SK-N-MC (cell line): ENCODE results near the gene USP14.
"Not testable (repeated sequence)": the region's sequence is repeated elsewhere in the genome, so short reads cannot be mapped to it uniquely, and the experiment has no call there.

Experiments used
- DNase-seq: peaks from one replicate; pipeline ENCODE4 v3.0.0-alpha.2; 2011; ENCODE audit warnings: low read depth, low spot score
- H3K27ac ChIP-seq: fragments of 200-600 bp; sonication (generic); 2 replicates; pipeline ENCODE4 v1.5.1; 2016; ENCODE audit warnings: mixed run types
- H3K36me3 ChIP-seq: fragments of 200-600 bp; sonication (generic); 2 replicates; pipeline ENCODE4 v1.6.1; 2017; ENCODE audit warnings: antibody characterized with exemption, low read length, mixed read lengths; ENCODE audit not compliant: insufficient read depth
- H3K4me3 ChIP-seq: fragments of 200-600 bp; sonication (generic); 2 replicates; pipeline ENCODE4 v1.5.1; 2016
- H3K9ac ChIP-seq: fragments of 200-600 bp; sonication (generic); 2 replicates; pipeline ENCODE4 v1.8.0; 2017; ENCODE audit warnings: mixed run types, mixed read lengths; ENCODE audit not compliant: insufficient read length
- H3K9me3 ChIP-seq: fragments of 200-600 bp; sonication (generic); 2 replicates; pipeline ENCODE4 v1.6.1; 2017; ENCODE audit warnings: low read depth, mild to moderate bottlenecking, antibody characterized with exemption, low read length, moderate library complexity, mixed read lengths
- EZH2 ChIP-seq: fragments of 200-600 bp; sonication (generic); IDR thresholded peaks from one replicate; pipeline ENCODE4 v1.6.1; 2017; ENCODE audit warnings: antibody characterized with exemption
- FOXP2 ChIP-seq: optimal IDR thresholded peaks from 2 replicates; pipeline ENCODE3; 2011; ENCODE audit warnings: mild to moderate bottlenecking, moderate library complexity; ENCODE audit not compliant: insufficient read depth; ENCODE audit errors: extremely low read length, control extremely low read depth
- POLR2AphosphoS5 ChIP-seq: IDR thresholded peaks from 2 replicates; pipeline ENCODE4 v1.6.1; 2012; ENCODE audit warnings: mild to moderate bottlenecking, low read depth, low read length, borderline replicate concordance

Gene USP14

DNA sequence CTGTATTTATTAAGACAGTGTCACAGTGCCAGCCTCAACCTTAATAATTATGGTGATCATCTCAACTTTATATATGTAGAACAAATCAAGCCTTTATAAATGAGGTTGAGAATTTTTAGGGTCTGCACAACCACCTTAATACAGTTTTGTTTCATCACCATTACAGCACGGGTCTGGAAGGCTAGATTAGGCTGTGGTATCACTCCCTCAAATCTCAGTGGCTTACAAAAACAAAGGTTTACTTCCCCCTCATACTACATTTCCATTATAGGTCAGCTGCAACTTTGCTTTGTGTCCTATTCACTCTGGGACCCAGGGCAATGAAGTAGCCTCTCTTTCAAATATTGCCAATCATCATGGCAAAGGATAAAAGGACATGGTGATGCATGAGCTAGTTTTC is 23.3 kb upstream of the USP14 start:
- Histone ChIP-seq H3K9me3 (no peaks in the 10 kb centered on the region), H3K36me3 (no peaks in the 10 kb centered on the region), H3K9ac (no peak overlapping the region), H3K27ac (no peak overlapping the region), H3K4me3 (no peak overlapping the region)
- TF ChIP-seq POLR2AphosphoS5 (no peak), FOXP2 (no peak), EZH2 (no peak)
- no peak for DNase-seq

DNA sequence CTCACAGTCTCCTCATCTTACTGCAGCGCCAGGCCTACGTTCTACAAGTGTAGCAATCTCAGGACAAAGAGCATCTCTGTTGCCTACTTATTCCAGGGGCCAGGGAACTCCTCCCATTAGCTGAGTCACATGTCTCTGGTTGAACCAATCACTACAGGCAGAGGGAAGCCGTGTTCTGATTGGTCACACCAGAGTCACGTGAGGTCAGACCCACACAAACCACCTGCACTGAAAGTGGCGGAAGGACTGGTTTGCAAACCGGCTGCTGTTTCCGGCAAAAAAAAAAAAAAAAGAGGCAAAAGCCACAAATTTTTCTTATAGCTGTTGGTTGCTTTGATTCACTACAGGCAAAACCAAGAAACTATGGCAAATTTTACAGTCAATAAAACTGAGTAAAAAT is 21.9 kb upstream of the USP14 start:
- no peak overlapping the region for H3K27ac ChIP-seq
- no peaks in the 10 kb centered on the region for H3K36me3 ChIP-seq
- TF ChIP-seq EZH2 = no peak
- no peak for TF ChIP-seq FOXP2
- no peak for TF ChIP-seq POLR2AphosphoS5
- H3K9me3 ChIP-seq = no peaks in the 10 kb centered on the region
- H3K9ac ChIP-seq = no peak overlapping the region
- DNase-seq = no peak
- H3K4me3 ChIP-seq = no peak overlapping the region

DNA sequence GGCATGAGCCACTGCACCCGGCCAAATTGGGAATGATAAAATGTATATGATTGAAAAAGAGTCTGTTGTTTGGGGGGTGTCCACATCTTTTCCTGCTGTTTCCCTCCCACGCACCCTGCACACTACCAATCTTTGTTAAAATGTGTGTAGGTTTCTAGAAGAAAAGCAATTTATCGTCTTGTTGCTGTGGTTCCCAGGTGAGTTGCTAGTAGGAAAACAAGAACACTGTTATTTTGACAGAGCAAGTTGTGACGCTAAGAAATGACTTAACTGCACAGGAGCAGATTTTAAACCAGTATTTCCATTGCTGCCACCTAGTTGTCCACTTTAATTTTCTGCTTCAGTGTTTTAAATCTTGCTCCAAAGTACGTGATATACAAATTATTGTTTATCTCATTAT is 21.0 kb upstream of the USP14 start:
- no peak for TF ChIP-seq POLR2AphosphoS5
- no peak for TF ChIP-seq FOXP2
- no peak for TF ChIP-seq EZH2
- no peak for DNase-seq
- Histone ChIP-seq H3K4me3 (no peak overlapping the region), H3K9ac (no peak overlapping the region), H3K36me3 (no peaks in the 10 kb centered on the region), H3K27ac (no peak overlapping the region), H3K9me3 (no peaks in the 10 kb centered on the region)

DNA sequence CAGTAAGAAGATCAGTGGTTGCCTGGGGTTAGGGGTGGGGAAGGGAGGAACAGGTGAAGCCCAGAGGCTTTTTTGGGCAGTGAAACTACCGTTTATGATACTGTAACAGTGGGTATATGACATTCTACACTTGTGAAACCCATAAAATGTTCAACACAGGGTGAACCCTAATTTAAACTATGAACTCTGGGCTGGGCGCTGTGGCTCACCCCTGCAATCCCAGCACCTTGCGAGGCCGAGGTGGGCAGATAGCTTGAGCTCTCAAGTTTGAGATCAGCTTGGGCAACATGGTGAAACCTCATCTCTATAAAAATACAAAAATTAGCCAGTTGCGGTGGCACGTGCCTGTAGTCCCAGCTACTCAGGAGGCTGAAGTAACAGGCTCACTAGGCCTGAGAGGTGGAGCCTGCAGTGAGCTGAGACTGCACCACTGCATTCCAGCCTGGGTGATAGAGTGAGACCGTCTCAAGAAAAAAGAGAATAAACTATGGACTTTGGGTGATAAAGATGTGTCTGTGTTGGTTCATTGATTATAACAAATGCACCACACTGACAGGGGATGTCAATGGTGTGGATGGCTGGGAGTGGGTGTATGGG is 17.6 kb upstream of the USP14 start:
- Histone ChIP-seq H3K9ac (no peak overlapping the region), H3K4me3 (no peak overlapping the region), H3K36me3 (no peaks in the 10 kb centered on the region), H3K27ac (no peak overlapping the region), H3K9me3 (no peaks in the 10 kb centered on the region)
- TF ChIP-seq EZH2 = no peak
- TF ChIP-seq FOXP2 = no peak
- TF ChIP-seq POLR2AphosphoS5 = no peak
- DNase-seq = no peak

DNA sequence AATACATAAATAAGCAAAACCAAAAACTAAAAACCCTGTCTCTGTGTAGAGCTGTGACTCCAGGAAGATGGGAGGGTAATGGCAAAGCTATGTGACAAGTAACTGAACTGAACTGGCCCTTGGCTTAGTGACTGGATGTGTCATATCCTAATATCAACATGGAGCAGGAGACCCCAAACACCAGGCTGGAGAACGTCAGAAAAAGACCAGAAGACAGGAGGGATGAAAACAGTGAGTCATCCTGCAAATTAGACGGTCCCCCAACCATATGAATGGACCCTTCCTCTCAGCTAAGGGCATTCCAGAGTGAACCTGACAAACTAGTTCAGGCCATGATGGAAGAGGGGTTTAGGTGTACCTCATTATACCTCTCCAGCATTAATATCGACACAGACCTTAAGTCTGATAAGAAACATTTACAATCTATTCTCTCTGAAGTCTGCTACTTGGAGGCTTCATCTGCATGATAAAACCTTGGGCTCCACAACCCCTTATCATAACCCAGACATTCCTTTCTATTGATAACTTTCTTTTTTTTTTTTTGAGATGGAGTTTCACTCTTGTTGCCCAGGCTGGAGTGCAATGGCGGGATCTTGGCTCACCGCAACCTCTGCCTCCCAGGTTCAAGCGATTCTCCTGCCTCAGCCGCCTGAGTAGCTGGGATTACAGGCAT is 15.6 kb upstream of the USP14 start:
- not testable (repeated sequence) for H3K4me3 ChIP-seq, DNase-seq, H3K9me3 ChIP-seq, H3K36me3 ChIP-seq, H3K27ac ChIP-seq, H3K9ac ChIP-seq

DNA sequence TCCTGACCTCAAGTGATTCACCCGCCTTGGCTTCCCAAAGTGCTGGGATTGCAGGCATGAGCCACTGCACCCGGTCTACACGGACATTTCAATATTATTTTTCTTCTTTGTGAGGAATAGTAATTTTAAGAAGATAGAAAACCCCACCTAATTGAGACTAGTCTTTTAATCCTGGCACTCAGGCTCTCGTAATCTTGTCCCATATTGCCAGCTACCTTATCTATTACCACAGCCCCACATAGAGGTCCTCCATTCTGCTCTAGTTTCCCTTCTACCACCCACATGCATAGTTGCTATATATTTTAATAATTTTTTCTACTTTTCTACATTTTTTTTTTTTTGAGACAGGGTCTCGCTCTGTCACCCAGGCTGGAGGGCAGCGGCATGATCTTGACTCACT is 9.5 kb upstream of the USP14 start:
- H3K27ac ChIP-seq = no peak overlapping the region
- no peaks in the 10 kb centered on the region for H3K36me3 ChIP-seq
- no peak overlapping the region for H3K4me3 ChIP-seq
- TF ChIP-seq FOXP2 (no peak), POLR2AphosphoS5 (no peak), EZH2 (no peak)
- DNase-seq = no peak
- H3K9me3 ChIP-seq = no peaks in the 10 kb centered on the region
- no peak overlapping the region for H3K9ac ChIP-seq

DNA sequence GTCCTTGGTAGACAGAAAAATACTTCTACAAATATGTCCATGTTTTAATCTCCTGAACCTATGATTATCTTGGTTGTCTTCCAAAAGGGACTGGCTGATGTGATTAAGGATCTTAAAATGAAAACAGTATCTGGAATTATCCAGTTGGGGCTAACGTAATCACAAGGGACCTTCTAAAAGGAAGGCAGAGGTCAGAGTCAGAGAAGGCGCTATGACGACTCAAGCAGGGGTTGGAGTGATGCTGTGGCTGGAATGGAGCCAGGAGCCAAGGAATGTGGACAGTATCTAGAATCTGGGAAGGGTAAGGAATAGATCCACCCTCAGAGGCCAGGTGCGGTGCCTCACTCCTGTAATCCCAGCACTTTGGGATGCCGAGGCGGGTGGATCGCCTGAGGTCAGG is 4.2 kb upstream of the USP14 start:
- TF ChIP-seq EZH2 (no peak), FOXP2 (no peak), POLR2AphosphoS5 (no peak)
- H3K4me3 ChIP-seq = no peak overlapping the region
- H3K9me3 ChIP-seq = no peaks in the 10 kb centered on the region
- H3K27ac ChIP-seq = no peak overlapping the region
- DNase-seq = no peak
- H3K9ac ChIP-seq = no peak overlapping the region
- no peaks in the 10 kb centered on the region for H3K36me3 ChIP-seq

DNA sequence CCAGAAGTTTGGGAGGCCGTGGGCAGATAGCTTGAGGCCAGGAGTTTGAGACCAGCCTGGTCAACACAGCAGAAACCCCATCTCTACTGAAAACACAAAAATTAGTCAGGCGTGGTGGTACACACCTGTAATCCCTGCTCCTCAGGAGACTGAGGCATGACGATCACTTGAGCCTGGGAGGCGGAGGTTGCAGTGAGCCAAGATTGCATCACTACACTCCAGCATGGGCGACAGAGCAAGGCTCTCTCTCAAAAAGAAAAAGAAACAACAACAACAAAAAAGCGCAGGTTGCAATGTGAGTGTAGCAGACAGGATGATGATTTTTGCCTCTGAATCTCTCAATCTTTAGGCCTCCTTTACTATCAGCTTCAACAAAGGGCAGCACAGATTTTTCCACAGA is 2.7 kb upstream of the USP14 start:
- Histone ChIP-seq H3K4me3 (no peak overlapping the region), H3K9me3 (no peaks in the 10 kb centered on the region), H3K9ac (no peak overlapping the region), H3K36me3 (peaks cover 6% of the 10 kb centered on the region; the same call in 1 of the 2 replicates), H3K27ac (no peak overlapping the region)
- DNase-seq = no peak
- TF ChIP-seq EZH2 = no peak
- no peak for TF ChIP-seq POLR2AphosphoS5
- TF ChIP-seq FOXP2 = no peak

DNA sequence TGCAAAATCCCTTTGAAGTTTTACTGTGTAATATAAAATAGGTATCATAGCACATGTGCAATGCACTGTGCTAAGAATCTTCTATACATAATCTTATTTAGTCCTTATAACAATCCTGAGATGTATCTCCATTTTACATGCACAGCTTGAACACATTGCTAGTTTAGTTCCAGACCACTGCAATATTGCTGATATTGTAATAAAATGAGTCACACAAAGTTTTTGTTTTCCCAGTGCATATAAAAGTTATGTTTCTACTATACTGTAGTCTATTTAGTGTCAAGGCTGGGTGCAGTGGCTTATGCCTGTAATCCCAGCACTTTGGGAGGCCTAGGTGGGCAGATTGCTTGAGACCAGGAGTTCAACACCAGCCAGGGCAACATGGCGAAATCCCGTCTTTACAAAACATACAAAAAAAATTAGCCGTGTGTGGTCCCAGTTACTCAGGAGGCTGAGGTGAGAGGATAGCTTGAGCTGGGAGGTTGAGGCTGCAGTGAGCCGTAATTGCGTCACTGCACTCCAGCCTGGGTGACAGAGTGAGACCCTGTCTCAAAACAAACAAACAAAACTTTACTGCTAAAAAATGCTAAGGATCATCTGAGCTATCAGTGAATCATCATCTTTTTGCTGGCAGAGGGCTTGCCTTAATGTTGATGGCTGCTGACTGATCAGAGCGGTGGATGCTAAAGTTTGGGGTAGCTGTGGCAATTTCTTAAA is 1.7 kb upstream of the USP14 start:
- TF ChIP-seq FOXP2 (no peak), EZH2 (no peak), POLR2AphosphoS5 (no peak)
- Histone ChIP-seq H3K36me3 (peaks cover 16% of the 10 kb centered on the region), H3K9ac (no peak overlapping the region)

More for the DNA sequence above, 1.7 kb upstream of the USP14 start:
- no peaks in the 10 kb centered on the region for H3K9me3 ChIP-seq
- H3K4me3 ChIP-seq = no peak overlapping the region
- no peak for DNase-seq
- H3K27ac ChIP-seq = no peak overlapping the region
